PC-9 (cell line): ENCODE measurements around the gene SARS1. TPM values are rescaled to one million over a fixed set of nuclear protein-coding genes. Genes with fewer than 3 reads are reported as not detected.
A peak's percentile ranks its signal among the peaks of the same experiment; 100 is the strongest.

ENCODE experiments used
- BruUV-seq: library from RNA; stranded (reverse); fragments of 400-500 nt; replicated peaks from 2 replicates; lab custom pipeline; 2021; lab: Mats Ljungman, UMichigan
- CTCF ChIA-PET: fragments of 300-600 bp; sonication (Branson Sonifier 250); formaldehyde crosslinking; loops from one replicate; lab custom pipeline; 2022; ENCODE audit warnings: antibody characterized with exemption; lab: Charles Lee
- POLR2A ChIA-PET: fragments of 300-600 bp; sonication (Branson Sonifier 250); formaldehyde crosslinking; loops from one replicate; lab custom pipeline; 2022; ENCODE audit warnings: antibody characterized with exemption; ENCODE audit not compliant: unreplicated experiment; lab: Charles Lee
- DNase-seq, 2 experiments: peaks; one replicate each; pipeline versions ENCODE4 v3.0.0 to v3.0.0-alpha.2; 2015 to 2022; ENCODE audit warnings: mixed read lengths in 1 of 2
- H2AFZ ChIP-seq: fragments of 200-600 bp; sonication (generic); 2 replicates; pipeline ENCODE4 v1.8.1; 2017; ENCODE audit warnings: antibody characterized with exemption
- H3F3A ChIP-seq: fragments of 200-600 bp; sonication (generic); 2 replicates; pipeline ENCODE4 v1.8.1; 2017; ENCODE audit warnings: antibody characterized with exemption, mild to moderate bottlenecking, low read depth; ENCODE audit not compliant: insufficient read depth
- H3K27ac ChIP-seq: fragments of 200-600 bp; sonication (generic); 2 replicates; pipeline ENCODE4 v1.6.1; 2016; ENCODE audit warnings: mixed run types
- H3K27me3 ChIP-seq: fragments of 200-600 bp; sonication (generic); 2 replicates; pipeline ENCODE4 v1.6.1; 2016; ENCODE audit warnings: low read depth, mixed run types; ENCODE audit not compliant: insufficient read depth
- H3K36me3 ChIP-seq: fragments of 200-600 bp; sonication (generic); 2 replicates; pipeline ENCODE4 v1.6.1; 2016; ENCODE audit warnings: low read depth, mixed run types
- H3K4me1 ChIP-seq: fragments of 200-600 bp; sonication (generic); replicated peaks from 2 replicates; pipeline ENCODE4 v1.6.1; 2016; ENCODE audit warnings: mixed run types; ENCODE audit not compliant: insufficient read depth
- H3K4me2 ChIP-seq: fragments of 200-600 bp; sonication (generic); 2 replicates; pipeline ENCODE4 v1.6.1; 2017; ENCODE audit warnings: mixed run types
- H3K4me3 ChIP-seq: fragments of 200-600 bp; sonication (generic); 2 replicates; pipeline ENCODE4 v1.6.1; 2016; ENCODE audit warnings: mixed run types
- H3K79me2 ChIP-seq: fragments of 200-600 bp; sonication (generic); 2 replicates; pipeline ENCODE4 v1.6.1; 2017; ENCODE audit warnings: low read depth, mixed run types
- H3K9me2 ChIP-seq: fragments of 200-600 bp; sonication (generic); 2 replicates; pipeline ENCODE4 v1.8.1; 2017; ENCODE audit warnings: mild to moderate bottlenecking; ENCODE audit not compliant: insufficient read depth
- H3K9me3 ChIP-seq: fragments of 200-600 bp; sonication (generic); 2 replicates; pipeline ENCODE4 v1.8.1; 2016; ENCODE audit warnings: low read depth; ENCODE audit not compliant: insufficient read depth
- H4K20me1 ChIP-seq: fragments of 200-600 bp; sonication (generic); 2 replicates; pipeline ENCODE4 v1.8.1; 2017; ENCODE audit not compliant: insufficient read depth
- EZH2 ChIP-seq: fragments of 200-600 bp; sonication (generic); IDR thresholded peaks from 2 replicates; pipeline ENCODE4 v1.8.0; 2017; ENCODE audit warnings: antibody characterized with exemption, low read depth
- intact Hi-C: fragments of 100-400 bp; cut with micrococcal nuclease; formaldehyde crosslinking; loops from one replicate; pipeline ENCODE4 v1.10.0; 2022; ENCODE audit not compliant: unreplicated experiment
- total RNA-seq: library from RNA; stranded (reverse); gene quantifications from 2 replicates; pipeline ENCODE4 v1.2.3, GENCODE V29; 2021
- TF ChIP-seq, protein P1 (sequence below): fragments of 200-600 bp; sonication (generic); conservative IDR thresholded peaks from 2 replicates; pipeline ENCODE4 v1.6.1; 2017; ENCODE audit warnings: mixed run types, antibody characterized with exemption, mild to moderate bottlenecking, moderate library complexity

The SARS1 gene
- total RNA-seq, 1 experiment from 2014 or later: 206 TPM

DNA sequence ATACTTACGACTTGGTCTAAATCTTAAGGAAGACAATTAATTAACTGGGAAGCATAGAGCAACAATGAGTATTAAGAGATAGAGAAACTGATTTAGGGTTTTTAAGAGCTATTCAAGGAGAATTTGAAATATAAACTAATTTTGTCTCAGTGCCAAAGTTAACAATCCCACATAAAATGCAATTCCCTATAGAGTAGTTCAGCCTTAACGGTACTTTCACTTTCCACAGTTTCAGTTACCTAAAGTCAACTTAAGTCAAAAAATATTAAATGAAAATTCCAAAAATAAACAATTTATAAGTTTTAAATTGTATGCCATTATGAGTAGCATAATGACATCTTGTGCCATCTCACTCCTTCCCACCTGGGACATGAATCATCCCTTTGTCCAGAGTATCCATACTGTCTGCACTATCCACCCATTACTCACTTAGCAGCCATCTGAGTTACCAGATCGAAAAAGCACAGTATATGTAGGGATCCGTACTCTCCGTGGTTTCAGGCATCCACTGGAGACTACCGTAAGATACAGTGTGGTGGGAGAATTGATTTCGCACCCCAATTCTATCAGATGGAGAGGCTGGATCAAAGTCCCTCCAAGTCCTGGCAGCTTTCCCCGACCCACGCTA lies 4.8 kb upstream of the SARS1 start:
- no peak overlapping the region for H3K27ac ChIP-seq
- peaks cover 14% of the 10 kb centered on the region for H3K4me1 ChIP-seq
- no peaks in the 10 kb centered on the region for H3F3A ChIP-seq
- TF ChIP-seq, protein P1, sequence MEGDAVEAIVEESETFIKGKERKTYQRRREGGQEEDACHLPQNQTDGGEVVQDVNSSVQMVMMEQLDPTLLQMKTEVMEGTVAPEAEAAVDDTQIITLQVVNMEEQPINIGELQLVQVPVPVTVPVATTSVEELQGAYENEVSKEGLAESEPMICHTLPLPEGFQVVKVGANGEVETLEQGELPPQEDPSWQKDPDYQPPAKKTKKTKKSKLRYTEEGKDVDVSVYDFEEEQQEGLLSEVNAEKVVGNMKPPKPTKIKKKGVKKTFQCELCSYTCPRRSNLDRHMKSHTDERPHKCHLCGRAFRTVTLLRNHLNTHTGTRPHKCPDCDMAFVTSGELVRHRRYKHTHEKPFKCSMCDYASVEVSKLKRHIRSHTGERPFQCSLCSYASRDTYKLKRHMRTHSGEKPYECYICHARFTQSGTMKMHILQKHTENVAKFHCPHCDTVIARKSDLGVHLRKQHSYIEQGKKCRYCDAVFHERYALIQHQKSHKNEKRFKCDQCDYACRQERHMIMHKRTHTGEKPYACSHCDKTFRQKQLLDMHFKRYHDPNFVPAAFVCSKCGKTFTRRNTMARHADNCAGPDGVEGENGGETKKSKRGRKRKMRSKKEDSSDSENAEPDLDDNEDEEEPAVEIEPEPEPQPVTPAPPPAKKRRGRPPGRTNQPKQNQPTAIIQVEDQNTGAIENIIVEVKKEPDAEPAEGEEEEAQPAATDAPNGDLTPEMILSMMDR: no peak
- no peak for TF ChIP-seq EZH2
- H3K27me3 ChIP-seq: no peaks in the 10 kb centered on the region
- DNase-seq: no peak
- H3K9me2 ChIP-seq: no peaks in the 10 kb centered on the region
- H3K4me3 ChIP-seq: no peak overlapping the region
- BruUV-seq: no TSS peak
- POLR2A ChIA-PET: no interaction called here
- H4K20me1 ChIP-seq: no peaks in the 10 kb centered on the region
- H3K9me3 ChIP-seq: no peaks in the 10 kb centered on the region
- no peaks in the 10 kb centered on the region for H3K36me3 ChIP-seq
- H2AFZ ChIP-seq: no peak overlapping the region
- intact Hi-C loops: no loop called here
- peaks cover 2% of the 10 kb centered on the region for H3K79me2 ChIP-seq
- no peak overlapping the region for H3K4me2 ChIP-seq
- CTCF ChIA-PET: no interaction called here

DNA sequence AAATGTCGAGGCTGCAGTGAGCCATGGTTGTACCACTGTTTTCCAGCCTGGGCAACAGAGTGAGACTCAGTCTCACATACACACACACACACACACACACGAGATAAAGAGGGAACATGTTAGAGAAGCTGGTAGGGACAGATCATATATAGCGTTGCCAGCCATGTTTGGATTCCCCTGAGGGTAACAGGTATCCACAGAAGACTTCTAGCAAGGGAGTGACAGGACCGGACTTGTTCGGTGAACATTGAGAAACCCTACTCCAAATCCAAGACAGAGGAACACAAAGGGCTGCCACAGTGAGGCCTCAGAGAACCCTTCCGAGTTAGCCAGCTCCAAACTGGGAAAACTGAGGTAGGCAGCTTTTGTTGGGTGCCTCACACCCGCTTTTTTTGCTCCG lies 3.7 kb upstream of the SARS1 start:
- BruUV-seq: no TSS peak
- Histone ChIP-seq H3K4me3 (no peak overlapping the region), H4K20me1 (no peaks in the 10 kb centered on the region), H3K79me2 (peaks cover 13% of the 10 kb centered on the region), H3K4me2 (no peak overlapping the region), H3F3A (no peaks in the 10 kb centered on the region; the same call in 1 of the 2 replicates), H3K27ac (no peak overlapping the region), H3K36me3 (peaks cover 5% of the 10 kb centered on the region), H2AFZ (no peak overlapping the region), H3K9me3 (no peaks in the 10 kb centered on the region), H3K9me2 (no peaks in the 10 kb centered on the region), H3K27me3 (no peaks in the 10 kb centered on the region), H3K4me1 (peaks cover 14% of the 10 kb centered on the region)
- ChIA-PET POLR2A (no interaction called here), CTCF (no interaction called here)
- intact Hi-C loops: no loop called here
- TF ChIP-seq EZH2: no peak
- TF ChIP-seq, protein P1: no peak
- DNase-seq: peak in 1 of 2 experiments; percentile 16

DNA sequence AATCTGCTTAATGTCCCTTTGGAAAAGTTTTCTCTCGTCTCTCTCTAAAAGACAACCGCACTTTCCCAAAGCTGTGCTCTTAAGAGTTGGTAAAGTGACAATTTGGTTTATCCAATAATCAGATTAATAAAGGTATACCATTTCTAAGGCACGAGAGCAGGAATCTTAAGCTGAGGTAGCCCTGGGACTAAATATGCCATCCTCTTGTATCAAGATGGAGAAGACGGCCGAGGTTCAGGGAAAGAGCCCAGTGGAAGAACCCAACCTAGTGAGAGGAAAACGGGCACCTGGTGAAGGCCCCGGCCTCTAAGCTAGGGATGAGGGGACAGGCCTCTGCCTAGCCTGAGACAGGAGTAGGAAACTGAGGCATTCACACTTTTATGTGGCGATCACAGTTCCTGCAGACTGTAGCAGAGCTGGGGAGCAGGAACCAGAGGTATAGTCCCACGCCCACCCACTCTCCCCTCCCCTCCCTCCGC lies 334 bp upstream of the SARS1 start:
- Histone ChIP-seq H3K4me3 (peak overlapping the region; percentile 87), H3F3A (peaks cover 13% of the 10 kb centered on the region; the same call in 1 of the 2 replicates), H3K4me1 (peaks cover 28% of the 10 kb centered on the region), H3K27me3 (no peaks in the 10 kb centered on the region), H3K4me2 (peak overlapping the region; percentile 93), H3K27ac (peak overlapping the region; percentile 91; the same call in 1 of the 2 replicates), H2AFZ (peak overlapping the region; percentile 72), H3K9me2 (no peaks in the 10 kb centered on the region), H3K9me3 (no peaks in the 10 kb centered on the region), H3K36me3 (peaks cover 28% of the 10 kb centered on the region), H3K79me2 (peaks cover 45% of the 10 kb centered on the region), H4K20me1 (peaks cover 11% of the 10 kb centered on the region; the same call in 1 of the 2 replicates)
- ChIA-PET CTCF (interaction anchor here (0.6 kb wide), 1 partner anchor 124 kb away, joined by 3 read pairs; no protein-coding TSS in a partner anchor), POLR2A (interaction anchor here (0.6 to 1.1 kb wide), 3 partner anchors 12 to 137 kb away, joined by 3 to 5 read pairs (median 4); partner anchors contain the start of genes CELSR2 and TAF13)
- no TSS peak for BruUV-seq
- TF ChIP-seq, protein P1: no peak
- TF ChIP-seq EZH2: no peak
- DNase-seq: peak in 1 of 2 experiments; percentile 31
- intact Hi-C loops: no loop called here
